C1 segment of cervical spinal cord (tissue), 14 donors: ENCODE data around the gene CCL5.

Source experiments
- DNase-seq, 14 donors: peaks; one replicate each; lab custom pipeline; 2025; lab: John Stamatoyannopoulos, UW

CCL5 gene

GRCh38 chr17:35879773-35880654, at the start of gene CCL5:
Gene CCL5, minus strand, starts transcription at chr17:35880360.
- DNase-seq, result no peak

GRCh38 chr17:35927714-35928113, 47.6 kb upstream of the CCL5 start:
- no peak for DNase-seq

GRCh38 chr17:35923609-35924114, 43.5 kb upstream of the CCL5 start:
- DNase-seq, result no peak

- DNase-seq, result no peak
These were observed 40.1 kb upstream of the CCL5 start for GRCh38 chr17:35920229-35920628.

- no peak for DNase-seq
These were observed 38.5 kb upstream of the CCL5 start for GRCh38 chr17:35918665-35919064.

GRCh38 chr17:35917519-35918213, 37.5 kb upstream of the CCL5 start:
- DNase-seq, result no peak

- no peak for DNase-seq
These were observed 35.2 kb upstream of the CCL5 start for GRCh38 chr17:35915153-35915964.

GRCh38 chr17:35914354-35914753, 34.2 kb upstream of the CCL5 start:
- DNase-seq, result no peak

GRCh38 chr17:35913609-35914008, 33.4 kb upstream of the CCL5 start:
- no peak for DNase-seq

GRCh38 chr17:35912942-35913341, 32.8 kb upstream of the CCL5 start:
- no peak for DNase-seq

GRCh38 chr17:35912339-35912912, 32.3 kb upstream of the CCL5 start:
- no peak for DNase-seq

- no peak for DNase-seq
These were observed 29.2 kb upstream of the CCL5 start for GRCh38 chr17:35909408-35909807.

GRCh38 chr17:35907691-35908090, 27.5 kb upstream of the CCL5 start:
- DNase-seq, result no peak

- DNase-seq, result no peak
These were observed 26.9 kb upstream of the CCL5 start for GRCh38 chr17:35906926-35907637.

- DNase-seq, result no peak
These were observed 26.2 kb upstream of the CCL5 start for GRCh38 chr17:35906191-35906925.

GRCh38 chr17:35903451-35903850, 23.3 kb upstream of the CCL5 start:
- no peak for DNase-seq

GRCh38 chr17:35901631-35902175, 21.5 kb upstream of the CCL5 start:
- no peak for DNase-seq

- no peak for DNase-seq
These were observed 20.7 kb upstream of the CCL5 start for GRCh38 chr17:35900708-35901480.

- DNase-seq, result no peak
These were observed 20.1 kb upstream of the CCL5 start for GRCh38 chr17:35900280-35900679.
